AG04449 (cell line): ENCODE results near the gene THSD4.

Experiments used
- CTCF ChIA-PET: fragments of 350-600 bp; formaldehyde crosslinking; extraction: SDS; loops from one replicate; lab custom pipeline; 2021; ENCODE audit warnings: antibody characterized with exemption; lab: Yijun Ruan, JAX
- POLR2A ChIA-PET: fragments of 400-600, 350-600 bp; formaldehyde crosslinking; extraction: SDS; loops from one replicate; lab custom pipeline; 2020; ENCODE audit warnings: antibody characterized with exemption, inconsistent platforms; lab: Yijun Ruan, JAX
- DNase-seq: peaks from one replicate; pipeline ENCODE4 v3.0.0-alpha.2; 2010; ENCODE audit warnings: low read depth, low spot score
- H3K4me3 ChIP-seq: 2 replicates; pipeline ENCODE4 v1.5.1; 2011; ENCODE audit warnings: low read depth, mild to moderate bottlenecking, control low read depth, low read length
- CTCF ChIP-seq: IDR thresholded peaks from one replicate; pipeline ENCODE4 v1.5.1; 2011; ENCODE audit warnings: mild to moderate bottlenecking, moderate library complexity, low read length, control low read depth, inconsistent platforms; ENCODE audit not compliant: insufficient read depth; ENCODE audit errors: missing control alignments

Gene THSD4

GRCh38 chr15:71628988-71629770, 513.9 kb downstream of the THSD4 start:
- CTCF ChIA-PET = interaction anchor here (1.2 kb wide), 1 partner anchor 24 kb away, joined by 4 read pairs; no protein-coding TSS in a partner anchor

GRCh38 chr15:71629781-71630474, 514.7 kb downstream of the THSD4 start:
- no peak overlapping the region for H3K4me3 ChIP-seq
- no peak for TF ChIP-seq CTCF
- POLR2A ChIA-PET = no interaction called here
- DNase-seq = no peak
- CTCF ChIA-PET = interaction anchor here (1.2 kb wide), 1 partner anchor 23 kb away, joined by 4 read pairs; no protein-coding TSS in a partner anchor

More at GRCh38 chr15:71628988-71629770, 513.9 kb downstream of the THSD4 start:
- no peak for TF ChIP-seq CTCF
- no peak overlapping the region for H3K4me3 ChIP-seq
- POLR2A ChIA-PET = no interaction called here
- no peak for DNase-seq

- H3K4me3 ChIP-seq = no peak overlapping the region
- no peak for TF ChIP-seq CTCF
- CTCF ChIA-PET = interaction anchor here (1.2 kb wide), 1 partner anchor 23 kb away, joined by 4 read pairs; no protein-coding TSS in a partner anchor
- DNase-seq = no peak
- POLR2A ChIA-PET = no interaction called here
Observed at GRCh38 chr15:71630475-71630809, 515.2 kb downstream of the THSD4 start.

GRCh38 chr15:71632576-71633195, 517.4 kb downstream of the THSD4 start:
- H3K4me3 ChIP-seq = no peak overlapping the region
- DNase-seq = no peak
- TF ChIP-seq CTCF = no peak
- ChIA-PET CTCF (interaction anchor here (1.4 to 2.0 kb wide), 2 partner anchors 19 to 189 kb away, joined by 5 read pairs; no protein-coding TSS in a partner anchor), POLR2A (no interaction called here)

GRCh38 chr15:71634820-71635560, 519.7 kb downstream of the THSD4 start:
- TF ChIP-seq CTCF = no peak
- DNase-seq = no peak
- ChIA-PET POLR2A (no interaction called here), CTCF (interaction anchor here (0.7 to 2.0 kb wide), 8 partner anchors 9 to 192 kb away, joined by 3 to 7 read pairs (median 3); no protein-coding TSS in a partner anchor)
- H3K4me3 ChIP-seq = no peak overlapping the region
